ENCODE measurements around the gene CRELD2. TPM values are rescaled to one million over a fixed set of nuclear protein-coding genes. Genes with fewer than 3 reads are reported as not detected.

Gene CRELD2
- total and polyA plus RNA-seq, 2 of the 4 experiments (the other 2 are of a cell fraction), result 36.2 to 70.7 TPM

DNA sequence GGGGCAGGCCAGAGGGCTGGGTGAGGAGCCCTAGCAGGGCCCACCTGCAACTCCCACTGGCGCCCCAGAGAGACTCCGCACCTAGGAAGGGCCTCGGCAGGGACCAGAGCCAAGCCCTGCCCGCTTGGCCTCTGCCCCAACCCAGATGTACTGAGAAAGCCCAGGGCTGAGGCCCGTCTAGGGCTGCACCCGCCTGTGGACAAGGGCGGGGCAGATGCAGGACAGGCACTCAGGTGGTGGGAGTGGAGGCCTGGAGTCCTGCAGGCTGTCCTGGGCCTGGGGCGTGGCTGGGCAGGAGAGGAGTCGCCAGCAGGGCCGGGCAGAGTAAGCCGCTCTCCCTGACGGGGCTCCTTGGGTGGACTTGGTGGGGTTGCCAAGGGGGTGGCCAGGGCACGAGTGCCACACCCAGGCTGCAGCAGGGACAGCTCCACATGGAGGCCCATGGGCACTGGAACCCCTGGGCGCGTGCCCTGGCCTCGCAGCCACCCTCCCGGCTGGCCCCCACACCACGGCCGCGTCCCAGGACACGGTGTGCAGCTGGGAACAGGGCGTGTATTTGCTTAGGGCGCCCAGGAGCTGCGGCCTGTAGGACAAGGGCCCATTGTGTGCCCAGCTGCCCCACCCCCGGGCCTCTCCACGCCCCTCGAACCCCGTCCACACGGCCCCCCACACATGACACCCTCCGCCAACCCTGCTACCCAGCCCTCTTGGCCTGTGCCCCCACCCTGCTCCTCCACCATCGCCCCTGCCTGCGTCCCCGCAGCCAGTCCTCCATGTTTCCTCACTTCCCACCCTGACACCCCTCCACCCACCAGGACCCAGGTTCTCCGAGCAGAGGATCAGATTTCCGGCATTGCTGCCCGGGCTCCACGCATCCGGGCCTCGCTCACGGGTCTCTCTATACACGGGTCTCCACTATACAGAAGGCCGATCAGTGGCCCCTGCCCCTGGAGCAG lies 30.8 kb downstream of the CRELD2 start:
- H3K4me1 ChIP-seq (ENCODE audit: control insufficient read depth, insufficient read depth, low read length), result peaks cover 36% of the 10 kb centered on the region
- in situ Hi-C loops (cut with MboI; ENCODE audit: low sequenced_read_pairs), result no loop called here
- no peaks in the 10 kb centered on the region for H4K20me1 ChIP-seq (ENCODE audit: insufficient read depth, low read length)
- no peak overlapping the region for H3K4me2 ChIP-seq (ENCODE audit: low read depth, low read length)
- H3K9me1 ChIP-seq (ENCODE audit: insufficient read depth, low read length), result peaks cover 23% of the 10 kb centered on the region
- no peak overlapping the region for H4K8ac ChIP-seq (ENCODE audit: low read depth in 2 of 2, low read length in 2 of 2)
- H4K5ac ChIP-seq (ENCODE audit: low read depth, low read length), result no peak overlapping the region
- BruUV-seq (replicated peaks), result no TSS peak
- no peaks in the 10 kb centered on the region for H3K36me3 ChIP-seq (ENCODE audit: control insufficient read depth, insufficient read depth, low read length)
- 91% methylated on average over 15 of the region's 42 CpGs; no CpG with 5 or more reads in 1 of the 2 experiments for WGBS, 2 experiments (ENCODE audit: extremely low coverage in 2 of 2, insufficient read length in 1 of 2)
- no peak overlapping the region for H3K9ac ChIP-seq (ENCODE audit: low read depth, low read length)
- H3K4me3 ChIP-seq (ENCODE audit: insufficient read depth, low read depth, low read length), result no peak overlapping the region
- no peak overlapping the region for H3K23ac ChIP-seq (ENCODE audit: low read depth, low read length)
- H3K14ac ChIP-seq (replicated peaks; ENCODE audit: low read depth, low read length), result no peak overlapping the region
- no peaks in the 10 kb centered on the region for H3K9me3 ChIP-seq (ENCODE audit: control insufficient read depth, insufficient read depth, low read length)
- H3K79me1 ChIP-seq (ENCODE audit: low read depth in 1 of 2, low read length in 2 of 2), result 0 out of 4 replicates have a peak, but pooled peaks cover 0 to 4% of the 10 kb centered on the region in 2 experiments
- H2AK5ac ChIP-seq (ENCODE audit: low read depth, low read length), result peak overlapping the region; percentile 44; the same call in 1 of the 2 replicates
- no peak overlapping the region for H2BK20ac ChIP-seq (ENCODE audit: low read depth, low read length)
- H3K4ac ChIP-seq (ENCODE audit: low read depth, low read length), result no peak overlapping the region
- ATAC-seq (ENCODE audit: low read depth) (no peak), DNase-seq (no peak)
- no peak overlapping the region for H2BK15ac ChIP-seq (ENCODE audit: low read depth, low read length)
- no peak overlapping the region for H4K91ac ChIP-seq (ENCODE audit: insufficient read depth, low read depth, low read length)
- H3K56ac ChIP-seq (ENCODE audit: extremely low read depth, insufficient read depth, low read length), result no peak overlapping the region
- H3K27ac ChIP-seq (ENCODE audit: insufficient read depth, low read length), result no peak overlapping the region
- H2BK5ac ChIP-seq (ENCODE audit: low read depth, low read length, poor library complexity, severe bottlenecking), result no peak overlapping the region
- no peak overlapping the region for H3K18ac ChIP-seq (ENCODE audit: low read depth, low read length)
- POLR2A ChIA-PET (ENCODE audit: unreplicated experiment), result no interaction called here
- dilution Hi-C loops (cut with HindIII; ENCODE audit: low sequenced_read_pairs, unreplicated experiment), result no loop called here
- intact Hi-C loops (cut with micrococcal nuclease), result no loop called here
- peak overlapping the region; percentile 21 for H2AFZ ChIP-seq (replicated peaks; ENCODE audit: low read length, poor library complexity)
- H2BK120ac ChIP-seq (ENCODE audit: low read depth, low read length), result no peak overlapping the region
- no peaks in the 10 kb centered on the region for H3K27me3 ChIP-seq (ENCODE audit: control insufficient read depth, insufficient read depth, low read length)
- CTCF ChIA-PET, result no interaction called here
- H2AK9ac ChIP-seq (replicated peaks; ENCODE audit: low read depth, low read length, poor library complexity), result peak overlapping the region; percentile 28
- TF ChIP-seq SMC3 (IDR thresholded peaks at IDR 0.05; ENCODE audit: low read depth, low read length), result no peak
- no peak for TF ChIP-seq MAFK (IDR thresholded peaks at IDR 0.05; ENCODE audit: low read depth, low read length)
- TF ChIP-seq BHLHE40 (IDR thresholded peaks at IDR 0.05; ENCODE audit: low read depth, low read length), result no peak
- TF ChIP-seq, protein P1, sequence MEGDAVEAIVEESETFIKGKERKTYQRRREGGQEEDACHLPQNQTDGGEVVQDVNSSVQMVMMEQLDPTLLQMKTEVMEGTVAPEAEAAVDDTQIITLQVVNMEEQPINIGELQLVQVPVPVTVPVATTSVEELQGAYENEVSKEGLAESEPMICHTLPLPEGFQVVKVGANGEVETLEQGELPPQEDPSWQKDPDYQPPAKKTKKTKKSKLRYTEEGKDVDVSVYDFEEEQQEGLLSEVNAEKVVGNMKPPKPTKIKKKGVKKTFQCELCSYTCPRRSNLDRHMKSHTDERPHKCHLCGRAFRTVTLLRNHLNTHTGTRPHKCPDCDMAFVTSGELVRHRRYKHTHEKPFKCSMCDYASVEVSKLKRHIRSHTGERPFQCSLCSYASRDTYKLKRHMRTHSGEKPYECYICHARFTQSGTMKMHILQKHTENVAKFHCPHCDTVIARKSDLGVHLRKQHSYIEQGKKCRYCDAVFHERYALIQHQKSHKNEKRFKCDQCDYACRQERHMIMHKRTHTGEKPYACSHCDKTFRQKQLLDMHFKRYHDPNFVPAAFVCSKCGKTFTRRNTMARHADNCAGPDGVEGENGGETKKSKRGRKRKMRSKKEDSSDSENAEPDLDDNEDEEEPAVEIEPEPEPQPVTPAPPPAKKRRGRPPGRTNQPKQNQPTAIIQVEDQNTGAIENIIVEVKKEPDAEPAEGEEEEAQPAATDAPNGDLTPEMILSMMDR (conservative IDR thresholded peaks at IDR 0.05; ENCODE audit: low read depth, low read length), result no peak
- TF ChIP-seq CHD1 (IDR thresholded peaks at IDR 0.05; ENCODE audit: low read depth, low read length), result no peak
- no peak for TF ChIP-seq NFE2L2 (IDR thresholded peaks at IDR 0.05; ENCODE audit: low read depth, low read length)
- no peak for TF ChIP-seq RFX5 (IDR thresholded peaks at IDR 0.05; ENCODE audit: low read depth, low read length)
- TF ChIP-seq, protein P2, sequence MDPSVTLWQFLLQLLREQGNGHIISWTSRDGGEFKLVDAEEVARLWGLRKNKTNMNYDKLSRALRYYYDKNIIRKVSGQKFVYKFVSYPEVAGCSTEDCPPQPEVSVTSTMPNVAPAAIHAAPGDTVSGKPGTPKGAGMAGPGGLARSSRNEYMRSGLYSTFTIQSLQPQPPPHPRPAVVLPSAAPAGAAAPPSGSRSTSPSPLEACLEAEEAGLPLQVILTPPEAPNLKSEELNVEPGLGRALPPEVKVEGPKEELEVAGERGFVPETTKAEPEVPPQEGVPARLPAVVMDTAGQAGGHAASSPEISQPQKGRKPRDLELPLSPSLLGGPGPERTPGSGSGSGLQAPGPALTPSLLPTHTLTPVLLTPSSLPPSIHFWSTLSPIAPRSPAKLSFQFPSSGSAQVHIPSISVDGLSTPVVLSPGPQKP (IDR thresholded peaks at IDR 0.05; ENCODE audit: borderline replicate concordance, low read depth, low read length), result no peak
- TF ChIP-seq RAD21 (IDR thresholded peaks at IDR 0.05; ENCODE audit: low read length), result no peak
- TF ChIP-seq, protein P3, sequence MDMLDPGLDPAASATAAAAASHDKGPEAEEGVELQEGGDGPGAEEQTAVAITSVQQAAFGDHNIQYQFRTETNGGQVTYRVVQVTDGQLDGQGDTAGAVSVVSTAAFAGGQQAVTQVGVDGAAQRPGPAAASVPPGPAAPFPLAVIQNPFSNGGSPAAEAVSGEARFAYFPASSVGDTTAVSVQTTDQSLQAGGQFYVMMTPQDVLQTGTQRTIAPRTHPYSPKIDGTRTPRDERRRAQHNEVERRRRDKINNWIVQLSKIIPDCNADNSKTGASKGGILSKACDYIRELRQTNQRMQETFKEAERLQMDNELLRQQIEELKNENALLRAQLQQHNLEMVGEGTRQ (IDR thresholded peaks at IDR 0.05; ENCODE audit: low read depth, low read length), result no peak
- no peak for TF ChIP-seq FOS (IDR thresholded peaks at IDR 0.05; ENCODE audit: low read depth, low read length)
- TF ChIP-seq POLR2A (IDR thresholded peaks at IDR 0.05; ENCODE audit: low read depth, low read length), result no peak
- TF ChIP-seq RCOR1 (IDR thresholded peaks at IDR 0.05; ENCODE audit: insufficient replicate concordance, low read length), result no peak
- no peak for TF ChIP-seq MAZ (IDR thresholded peaks at IDR 0.05; ENCODE audit: borderline replicate concordance, low read depth, low read length)
- TF ChIP-seq CEBPB (IDR thresholded peaks at IDR 0.05; ENCODE audit: low read depth, low read length), result no peak

All from IMR-90 (cell line).